ENCODE measurements around the gene SLC35F3.

Gene SLC35F3

DNA sequence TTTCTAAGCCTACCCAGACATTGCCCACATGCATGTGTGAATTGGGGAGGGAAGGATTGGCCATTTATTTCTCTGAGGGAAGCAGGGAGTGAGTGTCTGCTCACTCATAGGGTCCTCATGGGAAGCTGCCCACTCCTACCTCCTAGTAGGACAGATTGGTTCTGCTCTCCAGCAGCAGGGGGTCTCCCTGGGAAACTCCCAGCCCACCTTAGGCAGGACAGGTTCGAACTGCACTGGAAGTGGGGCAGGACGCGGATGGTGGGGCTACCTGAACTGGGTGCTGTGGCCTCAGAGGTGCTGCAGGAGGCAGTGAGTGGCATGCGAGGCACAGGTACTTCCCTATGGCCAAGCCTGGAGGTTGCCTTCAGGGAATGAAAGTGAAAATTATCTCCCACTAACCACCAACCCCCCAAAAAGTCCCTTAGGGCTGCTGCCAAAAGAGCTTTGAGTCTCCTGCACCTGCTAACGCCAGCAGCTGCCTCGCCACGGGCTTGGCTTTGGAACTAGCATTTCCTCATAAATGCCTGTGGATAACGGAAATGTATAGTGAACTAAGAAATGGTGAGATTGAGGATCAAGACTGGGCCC lies 311.7 kb downstream of the SLC35F3 start:
- in situ Hi-C loops (cut with HindIII; ENCODE audit: low sequenced_read_pairs), result no loop called here

- in situ Hi-C loops (cut with HindIII; ENCODE audit: low sequenced_read_pairs), result no loop called here
These were observed 312.9 kb downstream of the SLC35F3 start for GRCh38 chr1:234217316-234217840.

DNA sequence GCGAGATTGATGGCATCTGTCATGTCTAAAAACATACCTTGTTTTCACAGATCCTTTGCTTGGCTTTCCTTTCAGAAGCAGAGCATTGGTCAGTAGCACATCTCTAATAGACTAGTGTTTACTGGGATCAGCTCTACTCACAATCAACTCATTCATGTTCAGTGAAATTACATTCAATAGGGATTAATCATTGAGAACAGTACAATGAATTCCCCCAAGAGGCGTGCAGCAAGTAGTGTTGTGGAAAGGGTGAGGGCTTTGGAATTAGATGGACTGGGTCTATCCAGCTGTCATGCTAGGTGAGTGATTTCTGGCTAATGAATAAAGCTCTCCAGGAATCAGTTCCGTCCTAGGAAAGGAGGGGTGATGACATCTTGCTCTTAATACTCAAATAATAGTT lies 313.6 kb downstream of the SLC35F3 start:
- in situ Hi-C loops (cut with HindIII; ENCODE audit: low sequenced_read_pairs), result no loop called here

GRCh38 chr1:234219711-234220110 lies 315.2 kb downstream of the SLC35F3 start:
- in situ Hi-C loops (cut with HindIII; ENCODE audit: low sequenced_read_pairs), result no loop called here

GRCh38 chr1:234221601-234222000 lies 317.1 kb downstream of the SLC35F3 start:
- in situ Hi-C loops (cut with HindIII; ENCODE audit: low sequenced_read_pairs), result no loop called here

GRCh38 chr1:234222561-234223280 lies 318.2 kb downstream of the SLC35F3 start:
- in situ Hi-C loops (cut with HindIII; ENCODE audit: low sequenced_read_pairs), result no loop called here

- in situ Hi-C loops (cut with HindIII; ENCODE audit: low sequenced_read_pairs), result no loop called here
These were observed 321.8 kb downstream of the SLC35F3 start for GRCh38 chr1:234226113-234226818.

- in situ Hi-C loops (cut with HindIII; ENCODE audit: low sequenced_read_pairs), result no loop called here
These were observed 322.3 kb downstream of the SLC35F3 start for GRCh38 chr1:234226819-234227165.

GRCh38 chr1:234229581-234230387 lies 325.3 kb downstream of the SLC35F3 start:
- in situ Hi-C loops (cut with HindIII; ENCODE audit: low sequenced_read_pairs), result no loop called here

- in situ Hi-C loops (cut with HindIII; ENCODE audit: low sequenced_read_pairs), result no loop called here
These were observed 326.0 kb downstream of the SLC35F3 start for GRCh38 chr1:234230414-234230862.

GRCh38 chr1:234231061-234231892 lies 326.8 kb downstream of the SLC35F3 start:
- in situ Hi-C loops (cut with HindIII; ENCODE audit: low sequenced_read_pairs), result no loop called here

- in situ Hi-C loops (cut with HindIII; ENCODE audit: low sequenced_read_pairs), result no loop called here
These were observed 327.4 kb downstream of the SLC35F3 start for GRCh38 chr1:234231893-234232276.

- in situ Hi-C loops (cut with HindIII; ENCODE audit: low sequenced_read_pairs), result no loop called here
These were observed 329.7 kb downstream of the SLC35F3 start for GRCh38 chr1:234234199-234234598.

- in situ Hi-C loops (cut with HindIII; ENCODE audit: low sequenced_read_pairs), result no loop called here
These were observed 331.0 kb downstream of the SLC35F3 start for GRCh38 chr1:234235434-234235881.

DNA sequence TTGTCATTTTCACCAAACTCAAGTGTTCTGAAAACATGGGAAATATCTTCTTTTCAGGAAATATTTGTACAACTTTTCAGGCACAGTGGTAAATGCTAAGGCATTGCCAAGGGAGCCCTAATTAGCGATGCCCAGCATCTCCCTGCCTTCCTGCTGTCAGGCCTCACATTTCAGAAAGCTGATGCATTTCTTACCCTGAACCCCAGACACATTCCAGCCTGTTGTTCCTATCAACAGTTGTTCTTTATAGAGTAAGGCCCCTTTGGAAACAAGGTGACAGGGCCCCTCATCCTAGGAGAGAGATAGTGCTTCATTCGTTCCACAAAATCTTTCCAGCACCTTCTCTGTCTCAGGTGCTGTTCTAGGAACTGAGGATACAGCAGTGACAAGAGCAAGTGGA lies 332.9 kb downstream of the SLC35F3 start:
- in situ Hi-C loops (cut with HindIII; ENCODE audit: low sequenced_read_pairs), result no loop called here

DNA sequence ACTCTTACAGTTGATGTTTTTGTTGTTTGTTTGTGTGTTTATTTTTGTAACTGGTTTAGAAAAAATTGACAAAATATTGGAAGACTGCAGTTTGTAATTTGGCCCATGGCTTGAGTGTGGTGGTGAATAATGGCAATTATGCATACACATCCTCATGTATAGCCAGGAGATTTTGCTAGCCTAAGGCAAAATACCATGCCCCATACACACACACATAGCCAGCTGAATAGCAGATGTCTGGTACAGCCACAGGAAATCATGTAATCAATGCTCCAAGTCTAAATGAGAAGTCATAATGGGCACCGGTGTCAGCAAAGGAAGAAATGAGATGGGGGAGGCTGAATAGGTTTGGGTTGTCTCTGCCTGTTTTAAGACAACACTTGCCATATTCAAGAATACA lies 333.6 kb downstream of the SLC35F3 start:
- in situ Hi-C loops (cut with HindIII; ENCODE audit: low sequenced_read_pairs), result no loop called here

DNA sequence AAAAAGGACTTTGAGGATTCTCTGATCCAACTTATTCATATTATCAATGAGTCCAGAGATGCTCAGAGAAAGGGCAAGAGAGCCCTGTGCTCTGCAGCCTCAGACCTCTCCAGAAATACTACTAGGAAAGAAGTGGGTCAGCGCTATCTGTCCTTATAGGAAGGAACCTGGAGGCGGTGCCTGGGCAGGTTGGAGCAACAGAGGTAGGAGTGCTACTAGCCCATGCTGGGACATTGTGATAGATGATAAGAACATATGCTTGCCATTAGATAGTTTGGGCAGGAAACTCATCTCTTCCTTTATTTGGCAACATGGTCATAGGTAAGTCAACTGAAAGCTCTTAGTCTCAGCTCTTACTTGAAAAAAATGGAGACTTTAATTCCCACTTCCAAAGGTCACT lies 335.0 kb downstream of the SLC35F3 start:
- in situ Hi-C loops (cut with HindIII; ENCODE audit: low sequenced_read_pairs), result no loop called here

DNA sequence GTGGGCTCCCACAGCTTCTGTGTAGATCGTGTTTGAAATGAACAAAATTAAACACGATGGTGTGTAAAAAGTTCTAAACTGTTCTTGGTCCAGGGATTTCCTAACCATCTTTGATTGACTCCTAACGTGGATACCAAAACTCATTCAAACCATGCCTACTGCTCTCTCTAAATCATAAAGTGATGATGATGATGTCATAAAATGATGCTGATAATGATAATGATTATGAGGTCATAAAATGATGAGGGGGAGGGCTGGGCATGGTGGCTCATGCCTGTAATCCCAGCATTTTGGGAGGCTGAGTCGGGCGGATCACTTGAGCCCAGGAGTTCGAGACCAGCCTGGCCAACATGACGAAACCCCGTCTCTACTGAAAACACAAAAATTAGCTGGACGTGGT lies 335.5 kb downstream of the SLC35F3 start:
- in situ Hi-C loops (cut with HindIII; ENCODE audit: low sequenced_read_pairs), result no loop called here

- in situ Hi-C loops (cut with HindIII; ENCODE audit: low sequenced_read_pairs), result no loop called here
These were observed 336.2 kb downstream of the SLC35F3 start for GRCh38 chr1:234240680-234241079.

DNA sequence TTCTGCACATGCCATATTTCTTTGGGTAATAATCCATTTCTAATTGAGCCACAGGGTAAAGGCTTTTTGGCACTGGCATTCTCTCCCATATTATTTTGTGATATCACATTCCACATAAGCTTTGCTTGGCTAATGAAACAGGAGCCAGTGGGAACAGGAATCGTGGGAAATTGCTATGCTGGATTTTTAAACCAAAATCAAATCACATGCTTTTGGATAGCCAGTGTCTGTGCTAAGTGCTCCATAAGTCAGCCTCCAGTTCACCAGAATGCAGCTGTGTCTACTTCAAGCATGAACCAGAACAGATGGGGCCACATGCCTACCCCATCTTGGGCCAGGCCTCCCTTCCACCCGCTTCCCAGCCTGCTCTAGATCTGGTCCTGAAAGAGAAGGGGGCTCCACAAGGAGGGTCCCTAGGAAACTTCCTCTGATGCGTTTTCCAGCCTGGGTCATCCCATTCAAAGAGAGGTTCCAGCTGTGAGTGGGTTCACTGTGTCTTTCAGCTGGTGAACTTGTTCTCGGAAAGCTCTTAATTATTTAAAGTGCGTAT lies 337.5 kb downstream of the SLC35F3 start:
- in situ Hi-C loops (cut with HindIII; ENCODE audit: low sequenced_read_pairs), result no loop called here

Data from DLD1 (cell line).